HEK293T (cell line): ENCODE measurements around the gene ACP7.

Source experiments
- CTCF ChIA-PET: fragments of 350-600 bp; formaldehyde crosslinking; extraction: SDS; loops from one replicate; lab custom pipeline; 2021; ENCODE audit warnings: antibody characterized with exemption, inconsistent platforms; lab: Yijun Ruan, JAX
- POLR2A ChIA-PET: fragments of 350-600 bp; formaldehyde crosslinking; extraction: SDS; loops from one replicate; lab custom pipeline; 2020; ENCODE audit warnings: antibody characterized with exemption, inconsistent platforms; lab: Yijun Ruan, JAX
- DNase-seq: peaks from one replicate; pipeline ENCODE4 v3.0.0; 2012; ENCODE audit warnings: mixed read lengths; ENCODE audit errors: extremely low spot score
- ARNT ChIP-seq: fragments of 450-650 bp; IDR thresholded peaks from 2 replicates; pipeline ENCODE4 v1.6.1; 2017; ENCODE audit warnings: mild to moderate bottlenecking
- BHLHE40 ChIP-seq: fragments of 450-650 bp; IDR thresholded peaks from 2 replicates; pipeline ENCODE4 v1.6.1; 2016; ENCODE audit warnings: mild to moderate bottlenecking, moderate library complexity, borderline replicate concordance
- CTBP1 ChIP-seq: fragments of 450-650 bp; IDR thresholded peaks from 2 replicates; pipeline ENCODE4 v1.6.1; 2016; ENCODE audit warnings: borderline replicate concordance
- ELF4 ChIP-seq: fragments of 450-650 bp; IDR thresholded peaks from 2 replicates; pipeline ENCODE4 v1.6.1; 2017; ENCODE audit warnings: antibody characterized with exemption
- FOXA1 ChIP-seq: fragments of 450-650 bp; IDR thresholded peaks from 2 replicates; pipeline ENCODE4 v1.6.1; 2016; ENCODE audit warnings: mild to moderate bottlenecking
- FOXK2 ChIP-seq: fragments of 450-650 bp; IDR thresholded peaks from 2 replicates; pipeline ENCODE4 v1.6.1; 2016; ENCODE audit warnings: mild to moderate bottlenecking
- FOXM1 ChIP-seq: fragments of 450-650 bp; IDR thresholded peaks from 2 replicates; pipeline ENCODE4 v1.6.1; 2017; ENCODE audit warnings: mild to moderate bottlenecking, borderline replicate concordance
- HDGF ChIP-seq: fragments of 450-650 bp; IDR thresholded peaks from 2 replicates; pipeline ENCODE4 v1.6.1; 2017; ENCODE audit warnings: antibody characterized with exemption, borderline replicate concordance
- L3MBTL2 ChIP-seq: fragments of 450-650 bp; conservative IDR thresholded peaks from 2 replicates; pipeline ENCODE4 v1.6.1; 2016; ENCODE audit warnings: mild to moderate bottlenecking
- LEF1 ChIP-seq: fragments of 450-650 bp; IDR thresholded peaks from 2 replicates; pipeline ENCODE4 v1.6.1; 2017; ENCODE audit warnings: mild to moderate bottlenecking, borderline replicate concordance
- NFRKB ChIP-seq: fragments of 450-650 bp; IDR thresholded peaks from 2 replicates; pipeline ENCODE4 v1.6.1; 2016; ENCODE audit warnings: mild to moderate bottlenecking, moderate library complexity
- PKNOX1 ChIP-seq: fragments of 450-650 bp; IDR thresholded peaks from 2 replicates; pipeline ENCODE4 v1.6.1; 2016
- SP1 ChIP-seq: fragments of 450-650 bp; IDR thresholded peaks from 2 replicates; pipeline ENCODE4 v1.6.1; 2017
- SUZ12 ChIP-seq: fragments of 450-650 bp; IDR thresholded peaks from 2 replicates; pipeline ENCODE4 v1.6.1; 2016; ENCODE audit warnings: mild to moderate bottlenecking
- TARDBP ChIP-seq: fragments of 450-650 bp; IDR thresholded peaks from 2 replicates; pipeline ENCODE4 v1.6.1; 2016
- ZNF384 ChIP-seq: fragments of 450-650 bp; IDR thresholded peaks from 2 replicates; pipeline ENCODE4 v1.6.1; 2016

ACP7 gene

GRCh38 chr19:39158646-39159260 is 74.6 kb downstream of the ACP7 start:
- ChIA-PET CTCF (no interaction called here), POLR2A (no interaction called here)
- TF ChIP-seq BHLHE40 (no peak), FOXM1 (no peak), ELF4 (no peak), CTBP1 (no peak), SP1 (no peak), FOXK2 (no peak), SUZ12 (no peak), ZNF384 (no peak), NFRKB (no peak), FOXA1 (no peak), LEF1 (no peak), TARDBP (no peak), ARNT (no peak), L3MBTL2 (no peak), HDGF (no peak), PKNOX1 (no peak)
- no peak for DNase-seq

- CTCF ChIA-PET: no interaction called here
- POLR2A ChIA-PET: no interaction called here
- DNase-seq: no peak
- TF ChIP-seq CTBP1: no peak
- no peak for TF ChIP-seq ELF4
- no peak for TF ChIP-seq L3MBTL2
- TF ChIP-seq HDGF: no peak
- no peak for TF ChIP-seq FOXM1
- no peak for TF ChIP-seq ZNF384
- TF ChIP-seq TARDBP: no peak
- TF ChIP-seq FOXK2: no peak
- TF ChIP-seq BHLHE40: no peak
- TF ChIP-seq FOXA1: no peak
- no peak for TF ChIP-seq SUZ12
Measured at GRCh38 chr19:39160523-39160861, 76.3 kb downstream of the ACP7 start.
